ENCODE data around the gene AP2A2.

AP2A2 gene

DNA sequence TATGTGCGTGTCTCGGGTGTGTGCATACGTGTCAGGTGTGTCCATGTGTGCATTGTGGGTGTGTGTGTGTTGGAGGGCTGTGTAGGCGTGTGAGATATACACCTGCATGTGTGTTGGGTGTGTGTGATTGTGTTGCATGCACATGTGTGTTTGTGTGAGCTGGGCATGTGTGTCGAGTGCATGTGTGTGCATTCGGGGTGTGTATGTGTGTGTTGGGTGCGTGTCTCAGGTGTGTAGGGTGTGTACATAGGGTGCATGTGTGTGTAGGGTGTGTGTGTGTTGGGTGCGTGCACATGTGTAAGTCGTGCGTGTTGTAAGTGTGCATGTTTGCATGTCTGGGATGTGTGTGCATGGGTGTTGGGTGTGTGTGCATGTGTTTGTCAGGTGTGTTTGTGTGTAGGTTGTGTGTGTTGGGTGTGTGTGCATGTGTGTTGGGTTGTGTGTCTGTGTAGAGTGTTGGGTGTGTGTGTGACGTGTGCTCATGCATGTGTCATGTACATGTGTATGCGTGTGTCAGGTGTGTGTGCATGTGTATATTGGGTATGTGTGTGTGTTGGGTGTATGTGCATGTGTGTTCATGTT, 106.7 kb downstream of the AP2A2 start:
- no peak for DNase-seq

GRCh38 chr11:1033016-1033798, 107.5 kb downstream of the AP2A2 start:
- no peak for DNase-seq

DNA sequence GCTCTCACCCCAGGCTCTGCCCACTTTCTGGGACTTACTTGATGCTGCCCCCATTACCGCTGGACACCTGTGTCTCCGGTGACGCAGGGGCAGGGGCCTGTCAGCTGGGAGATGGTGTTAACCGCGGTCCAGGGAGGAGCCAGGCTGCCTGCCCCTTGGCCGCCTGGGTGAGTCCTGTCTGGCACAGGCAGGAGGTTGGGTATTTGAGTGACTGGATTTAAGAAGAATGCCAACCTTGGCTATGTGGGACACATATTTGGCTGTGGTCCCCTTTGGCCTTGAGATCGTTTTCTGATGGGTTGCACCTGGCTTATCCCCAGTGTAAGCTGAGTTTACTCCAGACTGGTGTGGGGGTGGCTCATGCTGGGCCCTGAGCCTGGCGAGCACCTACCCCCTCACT, 108.3 kb downstream of the AP2A2 start:
- no peak for DNase-seq

GRCh38 chr11:1034456-1035295, 109.0 kb downstream of the AP2A2 start:
- DNase-seq = no peak

- DNase-seq = no peak
Measured at GRCh38 chr11:1035577-1036283, 110.1 kb downstream of the AP2A2 start.

DNA sequence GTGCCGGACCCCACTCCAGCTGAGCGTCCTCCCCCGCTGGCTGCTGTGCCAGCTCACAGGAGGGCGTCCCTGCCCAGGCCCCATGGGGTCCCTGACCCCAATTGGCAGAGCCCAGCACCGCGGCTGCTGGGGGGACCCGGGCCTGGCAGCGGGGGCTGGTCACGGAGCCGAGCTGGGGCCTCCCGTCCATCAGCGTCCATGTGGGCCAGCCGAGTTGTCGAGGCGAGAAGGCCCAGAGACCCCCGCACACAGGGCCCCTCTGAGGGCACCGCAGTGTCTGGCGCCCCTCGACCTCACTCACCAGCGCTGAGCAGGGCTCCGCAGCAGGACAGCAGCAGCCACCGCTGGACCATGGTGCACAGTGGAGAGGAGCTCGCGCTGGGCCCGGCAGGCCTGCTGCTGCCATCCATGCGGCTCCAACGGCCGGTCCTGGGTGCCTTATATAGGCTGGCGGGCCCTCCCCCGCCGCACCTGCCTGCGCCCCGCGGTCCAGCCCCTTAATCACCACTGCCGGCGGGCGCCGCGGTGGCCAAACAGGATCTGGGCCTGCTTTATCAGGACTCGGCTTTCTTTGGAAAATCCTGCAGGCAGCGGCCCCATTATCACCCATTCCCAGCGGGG, 110.7 kb downstream of the AP2A2 start, which contains the start of gene MUC6:
MUC6 (minus strand) TSS at position 416 of the 621 bp plus-strand sequence; CDS start at position 353, 63 bp downstream.
- DNase-seq = no peak

DNA sequence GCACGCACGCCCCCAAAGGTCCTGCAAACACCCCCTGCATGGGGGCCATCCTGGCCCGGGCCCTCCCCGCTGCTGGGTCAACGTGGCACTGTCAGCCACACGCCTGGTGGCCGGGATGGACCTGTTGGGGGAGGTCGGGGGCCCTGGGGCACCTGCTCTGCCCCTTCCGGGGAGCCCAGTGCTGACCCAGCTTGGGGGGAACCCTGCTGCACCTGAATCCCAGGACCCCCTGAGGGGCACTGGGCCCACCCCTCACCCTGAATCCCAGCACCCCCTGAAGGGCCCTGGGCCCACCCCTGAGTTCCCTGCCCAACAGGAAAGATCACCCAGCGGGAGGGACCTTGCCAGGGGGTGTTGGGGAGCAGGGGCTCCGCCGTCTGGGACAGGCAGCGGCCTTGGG, 111.3 kb downstream of the AP2A2 start:
- no peak for DNase-seq

DNA sequence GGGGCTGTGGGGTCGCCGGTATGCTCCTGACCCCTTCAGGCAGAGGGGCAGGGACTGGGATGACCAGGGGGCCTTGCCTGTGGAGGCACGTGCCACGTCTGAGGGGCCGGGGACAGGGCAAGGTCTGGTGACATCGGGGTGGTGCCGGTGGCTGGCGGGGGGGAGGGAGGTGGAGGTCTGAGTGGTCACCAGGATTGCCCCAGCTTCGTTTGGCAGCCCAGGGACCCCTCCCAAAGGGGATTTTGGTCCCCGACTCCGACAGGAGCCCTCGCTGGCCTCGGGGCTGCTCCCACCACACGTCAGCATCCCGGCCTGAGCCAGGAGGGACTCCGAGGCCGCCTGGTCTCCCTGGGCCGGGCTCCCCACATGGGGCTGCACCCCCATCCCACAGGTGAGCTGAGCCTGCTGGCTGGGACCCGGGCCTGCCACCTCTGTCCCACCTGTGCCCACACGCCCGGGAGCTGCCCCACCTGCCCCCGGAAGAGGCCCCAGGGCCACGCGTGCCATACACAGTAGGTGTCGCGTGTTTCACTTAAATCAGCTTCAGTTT, 111.9 kb downstream of the AP2A2 start:
- DNase-seq = no peak

- DNase-seq = no peak
Measured at GRCh38 chr11:1038361-1038760, 112.7 kb downstream of the AP2A2 start.

DNA sequence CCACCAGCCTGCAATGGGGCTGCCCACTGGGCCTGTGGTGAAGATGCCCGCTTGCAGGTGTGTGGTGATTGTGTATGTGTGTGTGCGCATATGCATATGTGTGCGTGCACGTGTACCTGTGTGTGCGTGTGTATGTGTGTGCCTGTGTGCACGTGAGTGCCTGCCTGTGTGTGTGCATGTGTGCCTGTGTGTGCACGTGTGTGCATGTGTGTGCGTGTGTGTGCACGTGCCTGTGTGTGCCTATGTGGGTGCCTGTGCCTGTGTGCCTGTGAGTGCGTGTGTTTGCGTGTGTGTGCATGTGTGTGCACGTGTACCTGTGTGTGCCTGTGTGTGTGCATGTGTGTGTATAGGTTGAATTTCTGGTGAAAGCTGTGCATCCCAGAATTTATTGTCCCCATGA, 113.3 kb downstream of the AP2A2 start:
- DNase-seq = no peak

DNA sequence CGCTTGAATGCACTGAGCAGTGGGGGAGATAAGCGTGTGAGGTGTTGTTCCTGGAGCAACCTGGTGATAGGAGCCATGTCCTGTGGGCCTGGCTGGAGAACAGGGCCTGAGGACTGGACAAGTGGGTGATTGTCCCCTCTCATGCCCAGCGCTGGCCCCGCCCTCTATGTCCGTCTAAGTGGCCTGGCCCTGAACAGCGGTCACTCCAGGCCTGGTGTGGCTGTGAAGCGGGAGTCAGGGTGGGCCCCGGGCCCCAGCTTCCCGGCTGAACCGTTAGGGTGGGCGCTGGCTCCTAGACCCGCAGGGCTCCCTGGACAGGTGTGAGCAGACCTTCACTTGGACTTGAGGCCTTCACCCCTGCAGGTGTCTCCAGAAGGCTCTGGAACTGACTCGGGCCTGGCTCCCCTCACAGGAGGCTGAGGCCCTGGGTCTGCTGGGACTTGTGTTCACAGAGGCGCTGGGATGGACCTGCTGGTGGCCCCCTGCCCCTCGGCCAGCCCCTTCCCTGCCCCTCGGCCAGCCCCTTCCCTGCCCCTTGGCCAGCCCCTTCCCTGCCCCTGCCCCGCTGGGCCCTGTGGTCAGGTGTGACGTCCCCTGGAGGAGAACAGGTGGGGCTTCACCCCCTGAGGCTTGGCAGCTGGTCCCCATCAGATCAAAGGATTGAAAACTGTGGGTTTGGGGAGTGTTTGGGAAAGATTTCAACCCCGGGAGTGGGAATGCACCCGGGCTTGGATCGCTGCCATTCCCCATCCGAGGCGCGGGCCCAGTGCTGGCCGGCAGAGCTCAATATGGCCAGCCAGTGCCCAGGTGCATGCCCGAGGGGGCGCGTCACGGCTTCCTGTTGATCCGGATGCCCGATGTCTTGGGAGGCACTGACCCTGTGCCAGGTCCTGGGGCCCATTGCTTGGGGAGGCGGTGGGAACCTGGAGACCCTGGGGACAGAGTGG, 114.1 kb downstream of the AP2A2 start:
- no peak for DNase-seq

DNA sequence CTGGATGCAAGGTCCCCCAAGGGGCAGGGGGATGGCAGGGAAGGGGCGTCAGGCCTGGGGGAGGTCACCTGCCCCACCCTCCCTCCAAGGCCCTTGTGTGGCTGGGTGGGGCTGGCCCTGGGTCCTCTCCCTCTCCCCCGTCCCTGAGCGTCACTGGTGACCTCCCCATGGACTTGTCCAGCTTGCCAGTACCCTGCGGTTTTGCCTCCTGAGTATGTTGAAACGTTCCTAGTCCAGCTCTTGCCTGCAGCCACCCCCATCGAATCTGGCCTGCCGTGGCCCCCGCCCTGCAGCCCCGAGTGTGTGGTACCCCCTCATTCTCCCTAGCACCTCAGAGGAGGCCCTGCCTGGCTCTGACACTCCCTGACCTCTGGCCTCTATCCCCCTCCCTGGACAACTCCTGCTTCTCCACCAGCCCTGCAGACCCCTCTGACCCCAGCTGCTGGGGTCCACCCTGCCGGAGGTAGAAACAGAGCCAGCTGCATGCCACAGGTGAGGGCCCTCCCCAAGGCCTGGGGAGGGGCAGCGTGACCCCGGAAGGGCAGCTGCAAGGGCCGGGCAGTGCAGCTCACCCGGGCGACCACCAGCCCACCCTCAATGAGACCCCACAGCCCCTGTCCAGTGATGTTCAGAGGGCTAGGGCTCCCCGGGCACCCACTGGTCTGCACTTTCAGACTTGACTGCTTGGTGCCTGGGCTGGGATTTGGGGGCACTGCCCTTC, 114.9 kb downstream of the AP2A2 start:
- no peak for DNase-seq

DNA sequence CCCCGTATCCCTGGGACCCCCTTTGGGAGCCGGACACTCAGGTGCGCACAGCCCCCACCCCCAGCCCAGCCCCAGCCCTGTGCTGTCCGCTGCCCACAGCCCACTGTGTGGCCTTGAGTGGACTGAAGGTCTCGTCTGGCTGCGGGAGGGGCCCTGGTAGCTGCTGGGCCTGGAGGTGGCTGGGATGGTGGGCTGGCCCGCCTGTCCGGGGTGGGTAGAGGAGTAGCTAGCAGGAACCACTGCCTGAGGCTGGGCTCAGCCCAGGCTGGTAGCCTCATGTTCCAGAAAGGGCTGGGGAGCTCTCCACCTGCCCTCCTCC, 115.4 kb downstream of the AP2A2 start:
- DNase-seq = no peak

- no peak for DNase-seq
Measured at GRCh38 chr11:1041471-1041870, 115.8 kb downstream of the AP2A2 start.

- DNase-seq = no peak
Measured at GRCh38 chr11:1041936-1042608, 116.4 kb downstream of the AP2A2 start.

DNA sequence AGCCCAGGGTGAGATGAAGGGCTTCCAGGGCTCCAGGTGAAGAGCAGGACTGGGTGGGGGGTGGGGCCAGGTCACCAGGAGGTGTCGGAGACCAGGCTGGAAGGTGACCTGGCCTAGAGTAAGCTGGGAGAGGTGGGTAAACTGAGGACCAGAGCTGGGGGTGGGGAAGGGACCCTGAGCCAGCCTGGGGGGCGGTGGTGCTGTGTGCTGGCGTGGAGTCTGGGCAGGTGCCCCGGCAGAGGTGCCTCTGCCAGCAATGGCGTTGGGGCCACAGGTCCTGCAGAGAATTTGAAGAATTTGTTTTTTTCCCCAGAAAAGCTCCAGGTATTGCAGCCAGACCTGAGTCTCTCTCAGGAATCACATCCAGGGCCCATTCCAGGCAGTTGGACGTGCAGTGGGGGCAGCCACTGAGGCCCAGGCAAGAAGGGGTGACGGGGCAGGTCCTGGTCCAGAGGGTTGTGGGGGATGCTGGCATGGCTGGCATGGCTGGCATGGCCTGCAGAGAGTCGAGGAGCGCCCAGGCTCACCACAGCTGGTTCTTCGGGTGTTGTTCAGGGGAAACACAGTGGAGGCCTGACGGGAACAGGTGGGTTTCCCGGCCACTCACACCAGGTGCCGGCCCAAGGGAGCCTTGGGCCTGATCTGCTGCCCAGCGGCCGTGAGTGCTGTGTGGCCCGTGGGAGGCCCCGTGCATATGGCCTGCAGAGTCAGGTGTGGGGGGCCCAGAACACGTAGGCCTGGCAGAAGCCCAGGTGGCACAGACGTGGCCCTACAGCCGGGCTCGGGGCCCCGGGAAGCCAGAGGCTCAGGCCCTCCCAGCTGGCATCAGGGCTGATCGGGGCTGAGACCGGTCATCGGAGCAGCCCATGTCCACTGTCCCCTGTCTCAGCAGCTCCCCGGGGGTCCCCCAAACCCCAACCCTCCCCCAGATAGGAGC, 117.2 kb downstream of the AP2A2 start:
- DNase-seq = no peak

DNA sequence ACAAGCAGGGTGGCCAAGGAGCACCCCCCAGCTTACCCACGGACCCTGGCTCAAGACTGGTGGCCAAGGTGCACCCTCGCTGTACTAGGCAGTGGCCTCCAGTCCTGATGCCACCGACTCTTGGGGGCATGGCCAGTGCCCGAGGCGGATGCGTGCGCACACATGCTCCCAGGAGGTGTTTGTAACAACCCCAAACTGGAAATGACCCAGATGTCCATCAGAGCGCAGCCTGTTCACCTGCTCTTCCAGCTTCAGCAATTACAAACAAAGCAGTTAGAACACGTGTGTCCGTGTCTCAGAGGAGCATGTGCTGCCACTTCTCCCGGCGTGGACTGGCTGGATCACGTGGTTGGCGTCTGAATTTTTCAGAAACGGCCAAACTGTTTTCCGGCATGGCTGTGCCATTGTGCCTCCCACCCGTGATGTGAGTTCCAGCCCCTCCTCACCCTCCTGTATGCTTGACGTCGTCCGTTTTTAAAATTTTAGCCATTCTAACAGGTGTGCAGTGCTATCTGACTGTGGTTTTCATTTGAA, 118.0 kb downstream of the AP2A2 start:
- no peak for DNase-seq

- DNase-seq = no peak
Measured at GRCh38 chr11:1044160-1044559, 118.5 kb downstream of the AP2A2 start.

Measured in DMS153 (cell line).